CD4-positive, alpha-beta T cell (primary cell): Measurements from ENCODE around the gene PDZD8. TPM values are rescaled to one million over a fixed set of nuclear protein-coding genes. Genes with fewer than 3 reads are reported as not detected.

Source experiments
- ATAC-seq: fragments of 200-7000 bp; cut with Tn5 transposase; one replicate; pipeline ENCODE4 v1.10.0; 2022; ENCODE audit warnings: mild to moderate bottlenecking; ENCODE audit not compliant: poor library complexity
- CTCF ChIA-PET: fragments of 350-600 bp; sonication (Branson Sonifier 250); formaldehyde crosslinking; loops from one replicate; lab custom pipeline; 2021; ENCODE audit warnings: antibody characterized with exemption, inconsistent platforms; lab: Charles Lee
- POLR2A ChIA-PET: fragments of 350-600 bp; sonication (Branson Sonifier 250); formaldehyde crosslinking; loops from one replicate; lab custom pipeline; 2021; ENCODE audit warnings: antibody characterized with exemption, inconsistent platforms; lab: Charles Lee
- DNase-seq, 14 experiments: peaks; one replicate each; pipeline ENCODE4 v3.0.0-alpha.2; 2013 to 2020; ENCODE audit warnings: mixed read lengths in 2 of 14
- H3K27ac ChIP-seq, 2 donors: one replicate each; pipeline versions ENCODE4 v1.5.1 to v1.7.0; 2013; ENCODE audit warnings: low read length in 2 of 2, low read depth in 1 of 2, mild to moderate bottlenecking in 1 of 2
- H3K27me3 ChIP-seq, 2 experiments: 1 replicate in 1 of 2; 2 replicates in 1 of 2; pipeline versions ENCODE4 v1.6.1 to v1.7.0; 2013; ENCODE audit warnings: low read length in 2 of 2, control low read depth in 1 of 2, mild to moderate bottlenecking in 1 of 2, moderate library complexity in 1 of 2; ENCODE audit not compliant: insufficient read depth in 2 of 2, control insufficient read depth in 1 of 2
- H3K36me3 ChIP-seq: one replicate; pipeline ENCODE4 v1.6.1; 2013; ENCODE audit warnings: low read length, control low read depth; ENCODE audit not compliant: insufficient read depth
- H3K4me1 ChIP-seq: one replicate; pipeline ENCODE4 v1.6.1; 2013; ENCODE audit warnings: low read length, control low read depth; ENCODE audit not compliant: insufficient read depth
- H3K4me3 ChIP-seq: one replicate; pipeline ENCODE4 v1.5.1; 2013; ENCODE audit warnings: mild to moderate bottlenecking, low read length, moderate library complexity
- H3K9me3 ChIP-seq, 2 experiments: 1 replicate in 1 of 2; 2 replicates in 1 of 2; pipeline versions ENCODE4 v1.6.1 to v1.7.0; 2013; ENCODE audit warnings: low read length in 2 of 2, mild to moderate bottlenecking in 2 of 2, control low read depth in 1 of 2, moderate library complexity in 1 of 2; ENCODE audit not compliant: control insufficient read depth in 1 of 2, insufficient read depth in 1 of 2
- H3K27ac Mint-ChIP-seq: one replicate; pipeline ENCODE4 v1.8.0; 2020; ENCODE audit warnings: mixed read lengths
- H3K27me3 Mint-ChIP-seq: one replicate; pipeline ENCODE4 v1.8.0; 2021; ENCODE audit warnings: mixed read lengths
- H3K36me3 Mint-ChIP-seq: one replicate; pipeline ENCODE4 v1.8.0; 2021; ENCODE audit warnings: low read depth, mixed read lengths
- H3K4me1 Mint-ChIP-seq: one replicate; pipeline ENCODE4 v1.8.0; 2021; ENCODE audit warnings: low read depth, mixed read lengths
- H3K4me3 Mint-ChIP-seq: one replicate; pipeline ENCODE4 v1.8.0; 2020; ENCODE audit warnings: mild to moderate bottlenecking, mixed read lengths
- H3K9me3 Mint-ChIP-seq: one replicate; pipeline ENCODE4 v1.8.0; 2020; ENCODE audit warnings: mixed read lengths
- CTCF ChIP-seq: fragments of 200-600 bp; IDR thresholded peaks from one replicate; pipeline ENCODE4 v1.8.0; 2022; ENCODE audit warnings: antibody characterized with exemption, mild to moderate bottlenecking
- intact Hi-C, 2 experiments: fragments of 100-400 bp; cut with DNase I in 1 of 2; cut with micrococcal nuclease in 1 of 2; formaldehyde crosslinking; loops; one replicate each; pipeline versions ENCODE4 v1.15.1 to v1.9.0; 2023 to 2025; cut with DNase I, micrococcal nuclease
- total RNA-seq, 174 experiments: library from RNA in 2 of 174; stranded (reverse) in 2 of 174; gene quantifications; one replicate each; pipeline ENCODE4 v1.2.3 and lab custom pipeline; 2021 to 2026

Gene PDZD8
- total RNA-seq, 2 experiments from 2014 or later, result 25.2 to 31.1 TPM

- Histone ChIP-seq H3K4me3 (no peak overlapping the region), H3K9me3 (no peaks in the 10 kb centered on the region), H3K4me1 (no peaks in the 10 kb centered on the region), H3K36me3 (no peaks in the 10 kb centered on the region), H3K27me3 (peaks cover 0 to 3% of the 10 kb centered on the region in 2 experiments), H3K27ac (no peak overlapping the region)
- ATAC-seq, result no peak
- Mint-ChIP-seq H3K4me1 (no peaks in the 10 kb centered on the region), H3K27ac (no peak overlapping the region), H3K36me3 (no peaks in the 10 kb centered on the region), H3K4me3 (no peak overlapping the region), H3K27me3 (no peaks in the 10 kb centered on the region), H3K9me3 (no peaks in the 10 kb centered on the region)
- DNase-seq, result no peak
- ChIA-PET CTCF (no interaction called here), POLR2A (no interaction called here)
- TF ChIP-seq CTCF, result no peak
- intact Hi-C loops, result no loop called here
These were observed 106.3 kb downstream of the PDZD8 start for GRCh38 chr10:117268907-117269306.

GRCh38 chr10:117268258-117268657 lies 107.0 kb downstream of the PDZD8 start:
- Histone ChIP-seq H3K4me1 (no peaks in the 10 kb centered on the region), H3K27me3 (peaks cover 0 to 3% of the 10 kb centered on the region in 2 experiments), H3K36me3 (no peaks in the 10 kb centered on the region), H3K27ac (no peak overlapping the region), H3K4me3 (no peak overlapping the region), H3K9me3 (no peaks in the 10 kb centered on the region)
- ATAC-seq, result no peak
- TF ChIP-seq CTCF, result no peak
- H3K36me3 Mint-ChIP-seq, result no peaks in the 10 kb centered on the region
- H3K4me1 Mint-ChIP-seq, result no peaks in the 10 kb centered on the region
- H3K9me3 Mint-ChIP-seq, result no peaks in the 10 kb centered on the region
- H3K27ac Mint-ChIP-seq, result no peak overlapping the region
- intact Hi-C loops, result no loop called here
- no peak for DNase-seq
- no peaks in the 10 kb centered on the region for H3K27me3 Mint-ChIP-seq
- POLR2A ChIA-PET, result no interaction called here
- H3K4me3 Mint-ChIP-seq, result no peak overlapping the region
- CTCF ChIA-PET, result no interaction called here

GRCh38 chr10:117266812-117267211 lies 108.4 kb downstream of the PDZD8 start:
- intact Hi-C loops, result no loop called here
- no peak overlapping the region for H3K4me3 ChIP-seq
- Mint-ChIP-seq H3K27me3 (peaks cover 4% of the 10 kb centered on the region), H3K9me3 (no peaks in the 10 kb centered on the region), H3K36me3 (no peaks in the 10 kb centered on the region), H3K4me1 (no peaks in the 10 kb centered on the region), H3K4me3 (no peak overlapping the region), H3K27ac (no peak overlapping the region)
- H3K9me3 ChIP-seq, result no peaks in the 10 kb centered on the region
- no peak for ATAC-seq
- POLR2A ChIA-PET, result no interaction called here
- peaks cover 0 to 3% of the 10 kb centered on the region in 2 experiments for H3K27me3 ChIP-seq
- CTCF ChIA-PET, result no interaction called here
- H3K4me1 ChIP-seq, result no peaks in the 10 kb centered on the region
- no peak for DNase-seq
- no peak for TF ChIP-seq CTCF
- H3K36me3 ChIP-seq, result no peaks in the 10 kb centered on the region
- H3K27ac ChIP-seq, result no peak overlapping the region
